ENCODE results near the gene HOOK2. TPM values are rescaled to one million over a fixed set of nuclear protein-coding genes. Genes with fewer than 3 reads are reported as not detected.

Gene HOOK2
- total and polyA plus RNA-seq, 2 of the 13 experiments (the other 11 are each of a cell fraction or from before 2014, with no cell fraction given), result 9.2 to 12.9 TPM

DNA sequence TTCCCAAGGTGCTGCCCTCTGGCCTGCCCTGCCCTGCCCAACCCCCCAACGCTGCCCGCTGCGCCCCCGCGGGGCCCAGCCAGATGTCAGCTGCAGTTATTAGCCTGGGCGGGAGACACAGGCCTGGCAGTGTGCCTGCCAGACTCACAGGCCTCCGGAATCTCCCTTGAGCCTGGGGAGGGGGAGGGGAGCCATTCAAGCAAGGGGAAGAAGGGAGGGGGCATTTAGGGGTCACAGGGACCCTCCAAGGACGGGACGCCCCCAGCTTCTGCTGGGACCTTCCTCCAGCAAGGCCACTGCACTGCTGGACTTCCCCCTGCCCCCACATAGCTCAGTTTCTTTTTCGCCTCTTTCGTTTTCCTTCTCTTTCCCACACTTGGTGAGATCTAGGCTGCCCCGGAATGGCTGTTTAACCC lies 13.3 kb upstream of the HOOK2 start (continued):
- TF ChIP-seq, protein P1, sequence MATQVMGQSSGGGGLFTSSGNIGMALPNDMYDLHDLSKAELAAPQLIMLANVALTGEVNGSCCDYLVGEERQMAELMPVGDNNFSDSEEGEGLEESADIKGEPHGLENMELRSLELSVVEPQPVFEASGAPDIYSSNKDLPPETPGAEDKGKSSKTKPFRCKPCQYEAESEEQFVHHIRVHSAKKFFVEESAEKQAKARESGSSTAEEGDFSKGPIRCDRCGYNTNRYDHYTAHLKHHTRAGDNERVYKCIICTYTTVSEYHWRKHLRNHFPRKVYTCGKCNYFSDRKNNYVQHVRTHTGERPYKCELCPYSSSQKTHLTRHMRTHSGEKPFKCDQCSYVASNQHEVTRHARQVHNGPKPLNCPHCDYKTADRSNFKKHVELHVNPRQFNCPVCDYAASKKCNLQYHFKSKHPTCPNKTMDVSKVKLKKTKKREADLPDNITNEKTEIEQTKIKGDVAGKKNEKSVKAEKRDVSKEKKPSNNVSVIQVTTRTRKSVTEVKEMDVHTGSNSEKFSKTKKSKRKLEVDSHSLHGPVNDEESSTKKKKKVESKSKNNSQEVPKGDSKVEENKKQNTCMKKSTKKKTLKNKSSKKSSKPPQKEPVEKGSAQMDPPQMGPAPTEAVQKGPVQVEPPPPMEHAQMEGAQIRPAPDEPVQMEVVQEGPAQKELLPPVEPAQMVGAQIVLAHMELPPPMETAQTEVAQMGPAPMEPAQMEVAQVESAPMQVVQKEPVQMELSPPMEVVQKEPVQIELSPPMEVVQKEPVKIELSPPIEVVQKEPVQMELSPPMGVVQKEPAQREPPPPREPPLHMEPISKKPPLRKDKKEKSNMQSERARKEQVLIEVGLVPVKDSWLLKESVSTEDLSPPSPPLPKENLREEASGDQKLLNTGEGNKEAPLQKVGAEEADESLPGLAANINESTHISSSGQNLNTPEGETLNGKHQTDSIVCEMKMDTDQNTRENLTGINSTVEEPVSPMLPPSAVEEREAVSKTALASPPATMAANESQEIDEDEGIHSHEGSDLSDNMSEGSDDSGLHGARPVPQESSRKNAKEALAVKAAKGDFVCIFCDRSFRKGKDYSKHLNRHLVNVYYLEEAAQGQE (IDR thresholded peaks at IDR 0.05; ENCODE audit: borderline replicate concordance in 1 of 2, low read depth in 1 of 2, low read length in 2 of 2), result no peak
- TF ChIP-seq GLMP (CRISPR knock-in tag; IDR thresholded peaks at IDR 0.05; ENCODE audit: borderline replicate concordance) (no peak), SMAD9 (CRISPR knock-in tag; IDR thresholded peaks at IDR 0.05) (no peak), KLF16 (CRISPR knock-in tag; IDR thresholded peaks at IDR 0.05) (no peak), SAFB2 (CRISPR knock-in tag; IDR thresholded peaks at IDR 0.05; ENCODE audit: borderline replicate concordance, low read depth) (no peak), SMAD3 (CRISPR knock-in tag; IDR thresholded peaks at IDR 0.05) (no peak), REPIN1 (CRISPR knock-in tag; IDR thresholded peaks at IDR 0.05; ENCODE audit: borderline replicate concordance, low read depth) (no peak), ZFP91 (CRISPR knock-in tag; IDR thresholded peaks at IDR 0.05; ENCODE audit: borderline replicate concordance) (no peak; the same call in 1 of the 2 replicates), TAF1 (CRISPR knock-in tag; IDR thresholded peaks at IDR 0.05) (no peak), ZNF7 (CRISPR knock-in tag; IDR thresholded peaks at IDR 0.05) (no peak), ZNF737 (CRISPR knock-in tag; IDR thresholded peaks at IDR 0.05; ENCODE audit: borderline replicate concordance) (no peak), ZFY (CRISPR knock-in tag; IDR thresholded peaks at IDR 0.05) (peak; percentile 39; the same call in 1 of the 2 replicates), SETDB1 (CRISPR knock-in tag; IDR thresholded peaks at IDR 0.05; ENCODE audit: borderline replicate concordance) (no peak), TBP (CRISPR knock-in tag; IDR thresholded peaks at IDR 0.05) (no peak), RNF2 (conservative IDR thresholded peaks at IDR 0.05; ENCODE audit: low read depth) (no peak), ZNF75D (CRISPR knock-in tag; IDR thresholded peaks at IDR 0.05; ENCODE audit: borderline replicate concordance) (no peak; the same call in 1 of the 2 replicates), MED8 (CRISPR knock-in tag; IDR thresholded peaks at IDR 0.05; ENCODE audit: insufficient replicate concordance) (no peak)
- TF ChIP-seq, protein P2, sequence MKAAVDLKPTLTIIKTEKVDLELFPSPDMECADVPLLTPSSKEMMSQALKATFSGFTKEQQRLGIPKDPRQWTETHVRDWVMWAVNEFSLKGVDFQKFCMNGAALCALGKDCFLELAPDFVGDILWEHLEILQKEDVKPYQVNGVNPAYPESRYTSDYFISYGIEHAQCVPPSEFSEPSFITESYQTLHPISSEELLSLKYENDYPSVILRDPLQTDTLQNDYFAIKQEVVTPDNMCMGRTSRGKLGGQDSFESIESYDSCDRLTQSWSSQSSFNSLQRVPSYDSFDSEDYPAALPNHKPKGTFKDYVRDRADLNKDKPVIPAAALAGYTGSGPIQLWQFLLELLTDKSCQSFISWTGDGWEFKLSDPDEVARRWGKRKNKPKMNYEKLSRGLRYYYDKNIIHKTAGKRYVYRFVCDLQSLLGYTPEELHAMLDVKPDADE (CRISPR knock-in tag; IDR thresholded peaks at IDR 0.05), result no peak
- TF ChIP-seq, protein P3, sequence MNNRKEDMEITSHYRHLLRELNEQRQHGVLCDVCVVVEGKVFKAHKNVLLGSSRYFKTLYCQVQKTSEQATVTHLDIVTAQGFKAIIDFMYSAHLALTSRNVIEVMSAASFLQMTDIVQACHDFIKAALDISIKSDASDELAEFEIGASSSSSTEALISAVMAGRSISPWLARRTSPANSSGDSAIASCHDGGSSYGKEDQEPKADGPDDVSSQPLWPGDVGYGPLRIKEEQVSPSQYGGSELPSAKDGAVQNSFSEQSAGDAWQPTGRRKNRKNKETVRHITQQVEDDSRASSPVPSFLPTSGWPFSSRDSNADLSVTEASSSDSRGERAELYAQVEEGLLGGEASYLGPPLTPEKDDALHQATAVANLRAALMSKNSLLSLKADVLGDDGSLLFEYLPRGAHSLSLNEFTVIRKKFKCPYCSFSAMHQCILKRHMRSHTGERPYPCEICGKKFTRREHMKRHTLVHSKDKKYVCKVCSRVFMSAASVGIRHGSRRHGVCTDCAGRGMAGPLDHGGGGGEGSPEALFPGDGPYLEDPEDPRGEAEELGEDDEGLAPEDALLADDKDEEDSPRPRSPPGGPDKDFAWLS (CRISPR knock-in tag; IDR thresholded peaks at IDR 0.05; ENCODE audit: borderline replicate concordance), result no peak

Data from HepG2 (cell line).